Activated CD8-positive, alpha-beta memory T cell treated with anti-CD3 and anti-CD28 coated beads, Interleukin-2, amount 50 U/mL, for 1 hour (primary cell): ENCODE data around the gene OPRD1.

Source experiments
- DNase-seq: peaks from one replicate; pipeline ENCODE4 v3.0.0-alpha.2; 2020; ENCODE audit errors: extremely low read depth

Gene OPRD1

GRCh38 chr1:28905921-28906666 lies 94.1 kb downstream of the OPRD1 start:
- DNase-seq = no peak

GRCh38 chr1:28909198-28909597 lies 97.2 kb downstream of the OPRD1 start:
- no peak for DNase-seq

GRCh38 chr1:28910379-28911115 lies 98.6 kb downstream of the OPRD1 start:
- DNase-seq = no peak

GRCh38 chr1:28913786-28914227 lies 101.8 kb downstream of the OPRD1 start:
- no peak for DNase-seq

- peak; percentile 80 for DNase-seq
Observed at GRCh38 chr1:28914228-28915030, 102.5 kb downstream of the OPRD1 start, which contains the start of gene EPB41. Gene EPB41, plus strand, starts transcription at chr1:28914569. Its CDS starts 72,869 bp downstream, at chr1:28987438.

GRCh38 chr1:28915031-28915895 lies 103.3 kb downstream of the OPRD1 start:
- DNase-seq = no peak

GRCh38 chr1:28917757-28918118 lies 105.8 kb downstream of the OPRD1 start:
- DNase-seq = no peak
